ENCODE measurements around the gene TBX10.

The TBX10 gene

GRCh38 chr11:67648796-67649613, 9.4 kb upstream of the TBX10 start:
- no peak overlapping the region for H3K4me3 ChIP-seq (ENCODE audit: low read depth in 1 of 2, low read length in 2 of 2)

DNA sequence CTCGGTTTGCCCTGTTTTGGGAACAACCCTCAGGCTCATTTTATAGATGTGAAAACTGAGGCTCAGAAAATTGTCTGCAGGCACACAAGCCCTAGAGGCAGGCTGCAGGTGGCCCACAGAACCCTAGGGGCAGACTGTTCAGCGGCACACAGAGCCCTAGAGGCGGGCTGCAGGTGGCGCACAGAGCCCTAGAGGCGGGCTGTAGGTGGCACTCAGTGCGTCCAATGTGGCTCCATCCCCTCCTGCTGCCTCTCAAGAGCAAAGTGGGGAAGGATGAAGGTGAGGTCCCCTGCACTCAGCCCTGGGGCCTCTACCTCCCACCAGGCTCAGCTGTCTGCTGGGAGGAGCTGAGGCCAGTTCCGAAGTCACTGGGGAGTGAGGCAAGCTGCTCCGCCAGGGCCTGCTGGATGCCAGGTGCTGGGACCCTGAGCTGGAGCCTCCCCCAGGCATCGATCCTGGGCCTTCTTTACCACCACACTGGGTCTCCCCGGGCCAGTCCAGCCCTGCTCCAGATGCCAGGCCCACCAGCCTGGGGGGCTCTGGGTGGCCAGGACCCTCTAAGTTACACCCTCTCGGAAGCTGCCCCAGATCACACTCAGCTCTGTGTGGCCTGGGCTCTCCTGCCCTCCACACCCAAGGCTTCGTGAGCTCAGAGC, 8.7 kb upstream of the TBX10 start:
- H3K36me3 ChIP-seq (ENCODE audit: insufficient read depth, low read length), result no peaks in the 10 kb centered on the region
- H3K9ac ChIP-seq (ENCODE audit: low read length), result no peak overlapping the region
- no peaks in the 10 kb centered on the region for H3K9me3 ChIP-seq (ENCODE audit: low read length)
- H3K27me3 ChIP-seq (ENCODE audit: control insufficient read depth in 1 of 2, insufficient read depth in 2 of 2, low read length in 2 of 2), result peaks cover 0 to 4% of the 10 kb centered on the region in 2 donors
- H3K27ac ChIP-seq (ENCODE audit: low read depth, low read length), result no peak overlapping the region
- no peak overlapping the region for H3K4me3 ChIP-seq (ENCODE audit: low read depth in 1 of 2, low read length in 2 of 2)
- no peaks in the 10 kb centered on the region for H3K4me1 ChIP-seq (ENCODE audit: insufficient read depth, low read length)

More at GRCh38 chr11:67648796-67649613, 9.4 kb upstream of the TBX10 start:
- Histone ChIP-seq H3K9me3 (ENCODE audit: low read length) (no peaks in the 10 kb centered on the region), H3K27me3 (ENCODE audit: control insufficient read depth in 1 of 2, insufficient read depth in 2 of 2, low read length in 2 of 2) (peaks cover 0 to 4% of the 10 kb centered on the region in 2 donors), H3K9ac (ENCODE audit: low read length) (no peak overlapping the region), H3K4me1 (ENCODE audit: insufficient read depth, low read length) (no peaks in the 10 kb centered on the region), H3K27ac (ENCODE audit: low read depth, low read length) (no peak overlapping the region), H3K36me3 (ENCODE audit: insufficient read depth, low read length) (no peaks in the 10 kb centered on the region)

GRCh38 chr11:67647471-67647870, 7.9 kb upstream of the TBX10 start:
- peaks cover 0 to 4% of the 10 kb centered on the region in 2 donors for H3K27me3 ChIP-seq (ENCODE audit: control insufficient read depth in 1 of 2, insufficient read depth in 2 of 2, low read length in 2 of 2)
- no peaks in the 10 kb centered on the region for H3K36me3 ChIP-seq (ENCODE audit: insufficient read depth, low read length)
- no peak overlapping the region for H3K9ac ChIP-seq (ENCODE audit: low read length)
- no peak overlapping the region for H3K4me3 ChIP-seq (ENCODE audit: low read depth in 1 of 2, low read length in 2 of 2)
- no peaks in the 10 kb centered on the region for H3K4me1 ChIP-seq (ENCODE audit: insufficient read depth, low read length)
- H3K27ac ChIP-seq (ENCODE audit: low read depth, low read length), result no peak overlapping the region
- no peaks in the 10 kb centered on the region for H3K9me3 ChIP-seq (ENCODE audit: low read length)

- no peaks in the 10 kb centered on the region for H3K4me1 ChIP-seq (ENCODE audit: insufficient read depth, low read length)
- no peak overlapping the region for H3K27ac ChIP-seq (ENCODE audit: low read depth, low read length)
- no peaks in the 10 kb centered on the region for H3K36me3 ChIP-seq (ENCODE audit: insufficient read depth, low read length)
- peaks cover 0 to 4% of the 10 kb centered on the region in 2 donors for H3K27me3 ChIP-seq (ENCODE audit: control insufficient read depth in 1 of 2, insufficient read depth in 2 of 2, low read length in 2 of 2)
- H3K4me3 ChIP-seq (ENCODE audit: low read depth in 1 of 2, low read length in 2 of 2), result no peak overlapping the region
- H3K9me3 ChIP-seq (ENCODE audit: low read length), result no peaks in the 10 kb centered on the region
- H3K9ac ChIP-seq (ENCODE audit: low read length), result no peak overlapping the region
Observed at GRCh38 chr11:67646535-67647336, 7.2 kb upstream of the TBX10 start.

GRCh38 chr11:67645521-67646461, 6.2 kb upstream of the TBX10 start:
- peaks cover 0 to 5% of the 10 kb centered on the region in 2 donors for H3K27me3 ChIP-seq (ENCODE audit: control insufficient read depth in 1 of 2, insufficient read depth in 2 of 2, low read length in 2 of 2)
- no peaks in the 10 kb centered on the region for H3K9me3 ChIP-seq (ENCODE audit: low read length)
- H3K36me3 ChIP-seq (ENCODE audit: insufficient read depth, low read length), result no peaks in the 10 kb centered on the region
- H3K27ac ChIP-seq (ENCODE audit: low read depth, low read length), result no peak overlapping the region
- no peak overlapping the region for H3K9ac ChIP-seq (ENCODE audit: low read length)
- H3K4me1 ChIP-seq (ENCODE audit: insufficient read depth, low read length), result no peaks in the 10 kb centered on the region
- H3K4me3 ChIP-seq (ENCODE audit: low read depth in 1 of 2, low read length in 2 of 2), result no peak overlapping the region

GRCh38 chr11:67644472-67645418, 5.2 kb upstream of the TBX10 start:
- peaks cover 0 to 14% of the 10 kb centered on the region in 2 donors for H3K27me3 ChIP-seq (ENCODE audit: control insufficient read depth in 1 of 2, insufficient read depth in 2 of 2, low read length in 2 of 2)
- H3K9ac ChIP-seq (ENCODE audit: low read length), result no peak overlapping the region
- no peaks in the 10 kb centered on the region for H3K36me3 ChIP-seq (ENCODE audit: insufficient read depth, low read length)
- H3K4me3 ChIP-seq (ENCODE audit: low read depth in 1 of 2, low read length in 2 of 2), result no peak overlapping the region
- H3K4me1 ChIP-seq (ENCODE audit: insufficient read depth, low read length), result no peaks in the 10 kb centered on the region
- H3K27ac ChIP-seq (ENCODE audit: low read depth, low read length), result no peak overlapping the region
- H3K9me3 ChIP-seq (ENCODE audit: low read length), result no peaks in the 10 kb centered on the region

DNA sequence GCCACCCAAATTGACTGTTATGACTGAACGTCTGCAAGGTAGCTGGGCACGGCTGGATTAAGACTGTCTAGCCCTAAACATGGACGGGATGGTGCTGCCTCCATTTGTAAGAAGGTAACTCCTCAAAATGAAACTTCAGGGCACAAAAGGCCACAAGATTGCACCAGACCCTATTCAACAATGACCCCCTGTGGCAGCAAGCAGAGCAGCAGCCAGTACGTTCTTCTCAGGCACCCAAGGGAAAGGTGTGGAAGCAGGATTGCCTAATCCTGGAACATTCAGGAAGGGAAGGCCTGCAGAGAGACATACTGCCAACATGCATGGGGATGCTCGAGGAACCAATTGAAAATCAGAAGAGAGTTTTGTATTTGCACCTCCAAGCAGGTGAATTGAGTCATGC, 4.5 kb upstream of the TBX10 start:
- H3K27ac ChIP-seq (ENCODE audit: low read depth, low read length), result no peak overlapping the region
- H3K4me1 ChIP-seq (ENCODE audit: insufficient read depth, low read length), result no peaks in the 10 kb centered on the region
- no peaks in the 10 kb centered on the region for H3K9me3 ChIP-seq (ENCODE audit: low read length)
- no peak overlapping the region for H3K9ac ChIP-seq (ENCODE audit: low read length)
- no peak overlapping the region for H3K4me3 ChIP-seq (ENCODE audit: low read depth in 1 of 2, low read length in 2 of 2)
- no peaks in the 10 kb centered on the region for H3K36me3 ChIP-seq (ENCODE audit: insufficient read depth, low read length)
- peaks cover 0 to 18% of the 10 kb centered on the region in 2 donors for H3K27me3 ChIP-seq (ENCODE audit: control insufficient read depth in 1 of 2, insufficient read depth in 2 of 2, low read length in 2 of 2)

GRCh38 chr11:67642173-67643120, 2.9 kb upstream of the TBX10 start:
- Histone ChIP-seq H3K36me3 (ENCODE audit: insufficient read depth, low read length) (no peaks in the 10 kb centered on the region), H3K27me3 (ENCODE audit: control insufficient read depth in 1 of 2, insufficient read depth in 2 of 2, low read length in 2 of 2) (peaks cover 0 to 18% of the 10 kb centered on the region in 2 donors), H3K4me3 (ENCODE audit: low read depth in 1 of 2, low read length in 2 of 2) (no peak overlapping the region), H3K27ac (ENCODE audit: low read depth, low read length) (no peak overlapping the region), H3K4me1 (ENCODE audit: insufficient read depth, low read length) (no peaks in the 10 kb centered on the region), H3K9me3 (ENCODE audit: low read length) (no peaks in the 10 kb centered on the region), H3K9ac (ENCODE audit: low read length) (no peak overlapping the region)

DNA sequence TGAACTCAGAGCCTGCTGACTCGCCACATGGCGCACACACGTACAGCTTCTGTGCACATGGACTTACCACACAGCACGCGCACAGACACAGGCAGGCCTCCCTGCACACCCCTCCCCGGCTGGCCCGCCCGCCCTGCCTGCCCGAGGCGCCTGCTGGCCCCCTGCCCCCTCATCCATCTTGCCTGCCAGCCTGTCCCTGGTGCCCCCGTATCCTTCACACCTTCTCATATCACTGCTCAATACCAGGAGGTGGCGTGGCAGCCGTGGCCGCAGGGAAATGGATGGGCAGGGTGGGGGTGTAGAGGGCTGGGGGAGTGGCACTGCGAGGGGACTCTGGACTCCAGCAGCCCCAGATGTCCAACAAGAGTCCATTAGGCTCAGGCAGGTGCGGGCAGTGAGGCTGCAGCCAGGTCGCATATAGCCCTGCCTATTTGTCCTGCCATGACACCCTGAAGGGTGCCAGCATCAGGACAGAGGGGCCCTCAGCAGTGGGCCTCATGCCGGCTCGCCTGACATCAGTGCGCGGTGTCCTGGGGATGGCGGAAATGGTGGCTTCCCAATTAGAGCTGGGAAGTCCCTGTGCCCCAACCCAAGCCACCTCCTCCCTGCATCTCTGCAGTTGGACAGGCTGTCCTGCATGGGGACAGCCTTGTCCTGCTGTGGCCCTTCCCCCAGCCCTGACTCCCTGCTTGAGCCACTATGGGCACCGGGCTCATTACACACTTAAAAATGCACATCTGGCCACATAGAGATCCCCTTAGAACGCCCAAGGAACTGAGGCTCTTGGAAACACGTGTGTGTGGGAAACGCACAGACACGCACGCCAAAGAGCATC, 2.0 kb upstream of the TBX10 start:
- no peaks in the 10 kb centered on the region for H3K4me1 ChIP-seq (ENCODE audit: insufficient read depth, low read length)

More for the DNA sequence above, 2.0 kb upstream of the TBX10 start:
- H3K27me3 ChIP-seq (ENCODE audit: control insufficient read depth in 1 of 2, insufficient read depth in 2 of 2, low read length in 2 of 2), result peaks cover 0 to 14% of the 10 kb centered on the region in 2 donors
- H3K27ac ChIP-seq (ENCODE audit: low read depth, low read length), result no peak overlapping the region
- H3K9me3 ChIP-seq (ENCODE audit: low read length), result no peaks in the 10 kb centered on the region
- H3K4me3 ChIP-seq (ENCODE audit: low read depth in 1 of 2, low read length in 2 of 2), result no peak overlapping the region
- no peaks in the 10 kb centered on the region for H3K36me3 ChIP-seq (ENCODE audit: insufficient read depth, low read length)
- no peak overlapping the region for H3K9ac ChIP-seq (ENCODE audit: low read length)

Data from muscle layer of colon (tissue), 2 donors.